Lung (tissue), 12 donors: ENCODE data around the gene PKNOX1. TPM values are rescaled to one million over a fixed set of nuclear protein-coding genes. Genes with fewer than 3 reads are reported as not detected.
"Not testable (repeated sequence)": the region's sequence is repeated elsewhere in the genome, so short reads cannot be mapped to it uniquely, and the experiment has no call there.

Experiments
- ATAC-seq: fragments of 200-7000 bp; cut with Tn5 transposase; one replicate; pipeline ENCODE4 v1.9.1; 2020; ENCODE audit warnings: moderate number of reproducible peaks; ENCODE audit not compliant: insufficient read depth, low FRiP score
- DNase-seq, 3 donors: peaks; one replicate each; pipeline ENCODE4 v3.0.0-alpha.2; 2013 to 2017
- H3K27ac ChIP-seq, 2 donors: one replicate each; pipeline ENCODE4 v1.5.1; 2013; ENCODE audit warnings: mild to moderate bottlenecking in 2 of 2, moderate library complexity in 2 of 2, control low read depth in 1 of 2, inconsistent platforms in 1 of 2, low read depth in 1 of 2, low read length in 1 of 2
- H3K27me3 ChIP-seq, 3 donors: one replicate each; pipeline ENCODE4 v1.5.1; 2013; ENCODE audit warnings: low read length in 2 of 3; ENCODE audit not compliant: control insufficient read depth in 3 of 3, insufficient read depth in 3 of 3
- H3K36me3 ChIP-seq, 4 donors: one replicate each; pipeline ENCODE4 v1.5.1; 2013; ENCODE audit warnings: low read length in 4 of 4, mild to moderate bottlenecking in 1 of 4, moderate library complexity in 1 of 4; ENCODE audit not compliant: control insufficient read depth in 4 of 4, insufficient read depth in 4 of 4
- H3K4me1 ChIP-seq, 5 donors: one replicate each; pipeline ENCODE4 v1.5.1; 2013; ENCODE audit warnings: low read length in 5 of 5, mild to moderate bottlenecking in 2 of 5, moderate library complexity in 1 of 5; ENCODE audit not compliant: control insufficient read depth in 5 of 5, insufficient read depth in 5 of 5
- H3K4me3 ChIP-seq: one replicate; pipeline ENCODE4 v1.5.1; 2013; ENCODE audit warnings: mild to moderate bottlenecking, control low read depth, moderate library complexity
- H3K9ac ChIP-seq, 2 donors: one replicate each; pipeline ENCODE4 v1.5.1; 2013; ENCODE audit warnings: low read length in 2 of 2, control low read depth in 1 of 2; ENCODE audit not compliant: insufficient read depth in 1 of 2
- H3K9me3 ChIP-seq, 4 donors: one replicate each; pipeline ENCODE4 v1.5.1; 2013; ENCODE audit warnings: low read length in 3 of 4, mild to moderate bottlenecking in 1 of 4, moderate library complexity in 1 of 4; ENCODE audit not compliant: control insufficient read depth in 4 of 4, insufficient read depth in 3 of 4
- CTCF ChIP-seq: IDR thresholded peaks from 2 replicates; pipeline ENCODE4 v1.5.1; 2012; ENCODE audit warnings: mild to moderate bottlenecking; ENCODE audit errors: control extremely low read depth, extremely low read depth
- WGBS, 2 donors: extraction: QIAGEN DNeasy Blood & Tissue Kit; methylation state at CpG; one replicate each; pipeline ENCODE4 v1.1.7; 2013; 5-methylcytosine and 5-hydroxymethylcytosine counted together
- polyA plus RNA-seq, 2 donors: library from polyadenylated mRNA; stranded (reverse); fragments of 200-250 nt; gene quantifications; one replicate each; pipeline ENCODE4 v1.2.1, GENCODE V29; 2013
- total RNA-seq, 2 donors: library from RNA; depleted of rRNA in 1 of 2; stranded (reverse); fragments of >200 nt in 1 of 2; gene quantifications; one replicate each; pipeline ENCODE4 v1.2.1, GENCODE V29; 2014 to 2021
- donor health status: control.
- donor health status: control.
- donor health status: Bipolar disorder and iron deficiency.
- donor health status: healthy.
- donor health status: DM: yes; HTN: yes; CAD: no.

Gene PKNOX1
- total and polyA plus RNA-seq, 4 donors = 9.6 to 40.4 (median 14.2) TPM

DNA sequence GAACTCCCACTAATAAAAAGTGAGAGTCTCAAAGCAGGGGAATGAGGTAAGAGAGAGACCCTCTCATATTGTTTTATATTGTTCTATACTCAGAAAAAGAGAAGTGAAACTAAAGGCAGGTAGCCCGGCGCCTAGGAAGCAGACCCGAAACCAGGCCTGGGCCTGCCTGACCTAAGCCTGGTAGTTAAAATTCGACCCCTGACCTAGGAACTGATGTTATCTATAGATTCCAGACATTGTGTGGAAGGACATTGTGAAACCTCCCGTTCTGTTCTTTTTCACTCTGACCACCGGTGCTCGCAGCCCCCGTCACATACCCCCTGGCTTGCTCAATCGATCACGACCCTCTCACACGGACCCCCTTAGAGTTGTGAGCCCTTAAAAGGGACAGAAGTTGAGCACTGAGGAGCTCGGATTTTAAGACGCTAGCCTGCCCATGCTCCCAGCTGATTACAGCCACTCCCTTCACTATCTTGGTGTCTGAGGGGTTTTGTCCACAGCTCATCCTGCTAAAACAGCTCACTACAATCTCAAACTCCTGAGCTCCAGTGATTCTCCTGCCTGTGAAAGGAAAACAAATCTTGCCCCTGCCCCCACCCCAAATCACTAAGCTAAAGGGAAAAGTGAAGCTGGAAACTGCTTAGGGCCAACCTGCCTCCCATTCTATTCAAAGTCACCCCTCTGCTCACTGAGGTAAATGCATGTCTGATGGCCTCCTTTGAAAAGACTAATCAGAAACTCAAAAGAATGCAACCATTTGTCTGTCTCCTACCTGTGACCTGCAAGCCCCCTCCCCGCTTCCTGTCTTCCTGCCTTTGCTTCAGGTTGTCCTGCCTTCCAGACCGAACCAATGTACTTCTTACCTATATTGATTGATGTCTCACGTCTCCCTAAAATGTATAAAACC, 37.1 kb upstream of the PKNOX1 start:
- not testable (repeated sequence) for ATAC-seq

DNA sequence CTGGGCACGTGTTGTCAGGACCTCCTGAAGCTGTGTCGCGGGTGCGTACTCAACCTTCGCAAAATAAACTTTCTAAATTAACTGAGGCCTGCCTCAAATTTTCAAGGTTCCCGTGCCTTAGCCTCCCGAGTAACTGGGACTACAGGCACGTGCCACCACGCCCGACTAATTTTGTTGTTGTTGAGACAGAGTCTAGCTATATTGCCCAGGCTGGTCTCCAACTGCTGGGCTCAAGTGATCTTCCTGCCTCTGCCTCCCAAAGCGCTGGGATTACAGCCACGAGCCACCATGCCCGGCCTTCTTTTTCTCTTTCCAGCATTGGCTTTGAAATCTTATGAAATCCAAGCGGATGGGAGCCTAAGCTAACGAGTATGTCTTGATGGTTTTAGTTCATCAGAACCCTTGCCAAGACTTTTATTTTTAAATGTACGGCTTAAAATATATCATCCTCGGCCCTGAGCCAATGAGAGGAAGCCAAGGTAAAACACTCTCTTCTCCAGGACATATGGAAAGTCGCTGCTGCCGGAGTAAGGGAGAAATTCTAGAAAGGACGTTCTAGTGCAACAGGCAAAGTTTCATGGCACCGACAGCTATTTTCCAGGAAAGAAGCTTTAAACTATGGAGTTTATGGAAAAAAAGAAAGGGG, 36.3 kb upstream of the PKNOX1 start:
- peaks cover 0 to 57% (median 14%) of the 10 kb centered on the region in 5 donors for H3K4me1 ChIP-seq
- no peaks in the 10 kb centered on the region for H3K27me3 ChIP-seq
- no peaks in the 10 kb centered on the region for H3K36me3 ChIP-seq
- H3K27ac ChIP-seq = no peak overlapping the region
- no peak for TF ChIP-seq CTCF
- DNase-seq = peak in 2 of 3 donors; percentile 61 to 80
- no peak for ATAC-seq
- no peak overlapping the region for H3K9ac ChIP-seq
- no peaks in the 10 kb centered on the region for H3K9me3 ChIP-seq
- no peak overlapping the region for H3K4me3 ChIP-seq
- WGBS, 2 donors = 87 to 92% methylated on average over 21 of the region's 21 CpGs

More for the DNA sequence above, 37.1 kb upstream of the PKNOX1 start:
- peaks cover 0 to 60% (median 14%) of the 10 kb centered on the region in 5 donors for H3K4me1 ChIP-seq
- DNase-seq, H3K4me3 ChIP-seq, H3K27ac ChIP-seq, H3K27me3 ChIP-seq, H3K9ac ChIP-seq, H3K9me3 ChIP-seq, H3K36me3 ChIP-seq: not testable (repeated sequence)
- 45 to 67% methylated on average over 15 to 16 of the region's 16 CpGs for WGBS, 2 donors

GRCh38 chr21:42938606-42938995, 35.8 kb upstream of the PKNOX1 start:
- not testable (repeated sequence) for H3K27ac ChIP-seq, ATAC-seq, H3K27me3 ChIP-seq, DNase-seq, H3K36me3 ChIP-seq, H3K9me3 ChIP-seq, H3K9ac ChIP-seq, H3K4me3 ChIP-seq
- peaks cover 0 to 52% (median 10%) of the 10 kb centered on the region in 5 donors for H3K4me1 ChIP-seq
- WGBS, 2 donors = 93% methylated on average over 6 of the region's 6 CpGs

GRCh38 chr21:42939582-42940413, 34.6 kb upstream of the PKNOX1 start:
- Histone ChIP-seq H3K27me3 (no peaks in the 10 kb centered on the region), H3K9ac (peak overlapping the region in 1 of 2 donors; percentile 90), H3K4me1 (peaks cover 0 to 41% (median 10%) of the 10 kb centered on the region in 5 donors), H3K4me3 (no peak overlapping the region), H3K27ac (peak overlapping the region in 1 of 2 donors; percentile 67), H3K9me3 (no peaks in the 10 kb centered on the region), H3K36me3 (no peaks in the 10 kb centered on the region)
- ATAC-seq (peak; percentile 62), DNase-seq (peak; percentile 95 to 100 (median 99))
- TF ChIP-seq CTCF = no peak
- 52 to 54% methylated on average over 16 of the region's 16 CpGs for WGBS, 2 donors
